DND-41 (cell line): ENCODE data around the gene PDIA5.

Source experiments
- EZH2 ChIP-seq: IDR thresholded peaks from 3 replicates; pipeline ENCODE4 v1.6.1; 2012; ENCODE audit warnings: borderline replicate concordance, low read depth, mild to moderate bottlenecking, moderate library complexity, low read length, inconsistent platforms; ENCODE audit not compliant: severe bottlenecking
- TF ChIP-seq, protein P1 (sequence below): IDR thresholded peaks from 2 replicates; pipeline ENCODE4 v1.5.1; 2012; ENCODE audit warnings: borderline replicate concordance, low read length, moderate library complexity, mild to moderate bottlenecking; ENCODE audit not compliant: poor library complexity, severe bottlenecking; ENCODE audit errors: extremely low read depth

DNA sequence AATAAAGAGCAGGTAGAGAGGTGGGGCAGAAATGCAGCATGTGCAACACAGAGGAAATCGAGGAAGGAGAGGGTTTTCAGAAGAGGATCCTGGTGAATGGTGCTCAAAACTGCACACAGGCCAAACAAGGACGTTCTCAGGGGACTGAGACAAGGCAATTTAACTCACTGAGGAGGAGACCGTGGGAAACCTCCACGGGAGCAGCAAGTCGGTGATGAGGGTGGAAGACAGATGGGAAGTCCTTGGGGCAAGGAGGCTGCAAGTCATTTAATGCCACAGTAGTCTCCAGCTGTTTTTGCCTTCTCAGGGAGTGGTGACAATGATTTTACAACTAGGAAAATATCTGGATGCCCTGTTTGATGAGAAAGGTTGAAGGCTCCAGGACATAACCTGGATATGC, 11.5 kb upstream of the PDIA5 start:
- TF ChIP-seq, protein P1, sequence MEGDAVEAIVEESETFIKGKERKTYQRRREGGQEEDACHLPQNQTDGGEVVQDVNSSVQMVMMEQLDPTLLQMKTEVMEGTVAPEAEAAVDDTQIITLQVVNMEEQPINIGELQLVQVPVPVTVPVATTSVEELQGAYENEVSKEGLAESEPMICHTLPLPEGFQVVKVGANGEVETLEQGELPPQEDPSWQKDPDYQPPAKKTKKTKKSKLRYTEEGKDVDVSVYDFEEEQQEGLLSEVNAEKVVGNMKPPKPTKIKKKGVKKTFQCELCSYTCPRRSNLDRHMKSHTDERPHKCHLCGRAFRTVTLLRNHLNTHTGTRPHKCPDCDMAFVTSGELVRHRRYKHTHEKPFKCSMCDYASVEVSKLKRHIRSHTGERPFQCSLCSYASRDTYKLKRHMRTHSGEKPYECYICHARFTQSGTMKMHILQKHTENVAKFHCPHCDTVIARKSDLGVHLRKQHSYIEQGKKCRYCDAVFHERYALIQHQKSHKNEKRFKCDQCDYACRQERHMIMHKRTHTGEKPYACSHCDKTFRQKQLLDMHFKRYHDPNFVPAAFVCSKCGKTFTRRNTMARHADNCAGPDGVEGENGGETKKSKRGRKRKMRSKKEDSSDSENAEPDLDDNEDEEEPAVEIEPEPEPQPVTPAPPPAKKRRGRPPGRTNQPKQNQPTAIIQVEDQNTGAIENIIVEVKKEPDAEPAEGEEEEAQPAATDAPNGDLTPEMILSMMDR, result no peak
- no peak for TF ChIP-seq EZH2
